Measurements from ENCODE around the gene GPR137B.
"Not testable (repeated sequence)": the region's sequence is repeated elsewhere in the genome, so short reads cannot be mapped to it uniquely, and the experiment has no call there.

GPR137B gene

DNA sequence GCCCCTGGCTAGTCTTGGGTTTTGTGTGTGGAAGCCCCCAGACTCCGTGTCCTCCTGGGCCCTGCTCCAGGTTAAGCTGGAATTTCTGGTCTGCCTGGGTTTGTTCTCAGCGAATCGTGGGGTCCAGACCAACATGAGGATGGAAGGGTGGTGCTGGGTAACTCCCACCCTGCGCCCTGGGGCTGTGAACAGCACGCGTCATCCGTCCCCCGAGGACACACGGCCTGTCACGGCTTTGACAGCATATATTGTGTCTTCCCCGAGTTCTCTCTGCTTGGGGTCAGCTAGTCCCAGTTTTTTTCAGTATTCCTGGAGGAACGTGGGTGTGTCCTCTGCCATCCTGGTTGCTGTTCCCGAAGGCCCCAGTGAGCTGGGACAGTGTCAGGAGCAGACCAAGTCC lies 11.8 kb downstream of the GPR137B start:
- Histone ChIP-seq H3K27ac (no peak overlapping the region), H3K9ac (peak overlapping the region in 2 of 11 experiments; percentile 24 to 28; a peak in 2 of 22 replicates), H4K20me1 (peaks cover 77 to 100% (median 96%) of the 10 kb centered on the region in 11 experiments), H3K9me3 (replicated peaks in 1 of 11) (no peaks in the 10 kb centered on the region), H3K36me3 (peaks cover 0 to 42% (median 0%) of the 10 kb centered on the region in 11 experiments; a peak in 5 of 22 replicates), H3K4me2 (peak overlapping the region in 8 of 11 experiments; percentile 5 to 97 (median 88); a peak in 10 of 22 replicates), H3K4me1 (peaks cover 64 to 86% (median 69%) of the 10 kb centered on the region in 10 experiments), H3K27me3 (peaks cover 0 to 24% (median 6%) of the 10 kb centered on the region in 11 experiments; a peak in 9 of 22 replicates), H3K4me3 (no peak overlapping the region)
- TF ChIP-seq Cebpa-rat (IDR thresholded peaks at IDR 0.05), result no peak

DNA sequence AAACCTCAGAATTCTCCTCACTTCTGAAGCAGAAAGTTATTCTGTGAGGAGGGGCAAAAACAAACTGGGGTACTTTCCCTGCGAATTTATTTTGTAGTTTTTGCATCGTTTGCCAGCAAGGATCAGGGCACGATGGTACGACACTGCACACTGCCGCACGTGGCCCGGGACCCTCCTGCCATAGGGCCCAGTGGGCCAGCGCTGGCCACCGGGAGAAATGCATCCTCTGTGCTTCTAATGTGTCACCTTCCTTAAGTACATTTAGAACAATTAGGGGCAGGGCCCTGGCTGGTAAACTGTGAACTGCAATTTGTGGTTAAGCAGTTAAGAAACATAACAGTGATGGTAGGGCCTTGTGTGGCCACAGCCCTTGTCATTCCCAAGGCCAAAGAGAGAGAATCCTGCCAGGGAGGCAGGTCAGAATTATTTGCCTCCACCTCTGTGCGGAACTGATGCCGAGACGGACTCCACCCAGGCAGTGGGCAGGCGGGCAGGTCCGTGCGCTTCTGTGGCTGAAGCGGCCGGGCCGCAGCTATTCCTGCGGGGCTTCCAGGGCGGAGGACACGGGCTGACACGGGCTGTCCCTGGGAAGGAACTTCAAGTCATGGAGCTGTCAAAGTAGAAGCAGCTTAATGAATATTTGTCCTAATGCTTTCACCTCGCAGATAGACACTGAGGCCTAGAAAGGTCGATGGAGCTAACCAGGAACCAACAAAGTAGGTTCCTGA lies 12.5 kb downstream of the GPR137B start:
- peaks cover 0 to 26% (median 6%) of the 10 kb centered on the region in 11 experiments; a peak in 9 of 22 replicates for H3K27me3 ChIP-seq
- no peak overlapping the region for H3K4me3 ChIP-seq
- no peaks in the 10 kb centered on the region for H3K9me3 ChIP-seq (replicated peaks in 1 of 11)
- peak overlapping the region in 2 of 11 experiments; percentile 23 to 28; a peak in 2 of 22 replicates for H3K9ac ChIP-seq
- H4K20me1 ChIP-seq, result peaks cover 72 to 100% (median 96%) of the 10 kb centered on the region in 11 experiments
- TF ChIP-seq Cebpa-rat (IDR thresholded peaks at IDR 0.05), result no peak
- H3K4me1 ChIP-seq, result peaks cover 64 to 86% (median 71%) of the 10 kb centered on the region in 10 experiments
- peak overlapping the region; percentile 81 to 97 (median 88) for H3K4me2 ChIP-seq
- no peak overlapping the region for H3K27ac ChIP-seq
- peaks cover 0 to 37% (median 0%) of the 10 kb centered on the region in 11 experiments; a peak in 4 of 22 replicates for H3K36me3 ChIP-seq

DNA sequence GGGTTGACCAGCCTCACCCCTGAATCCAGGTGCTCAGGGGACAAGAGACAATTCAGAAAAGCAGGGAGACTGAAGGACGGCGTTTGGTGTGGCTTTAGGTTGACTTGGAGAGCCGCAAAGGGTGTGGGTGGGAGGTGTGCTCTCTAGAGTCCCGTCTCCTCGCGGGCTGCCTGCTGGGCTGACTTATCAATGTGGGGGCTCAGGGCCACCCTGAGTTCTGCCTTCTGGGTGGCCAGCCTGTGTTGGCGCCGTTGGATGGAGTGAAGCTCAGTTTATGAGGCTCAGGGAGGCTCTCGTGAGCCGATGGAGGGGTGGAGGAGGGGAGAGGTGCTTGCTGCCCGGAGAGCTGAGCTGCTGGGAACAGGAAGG lies 13.0 kb downstream of the GPR137B start:
- Histone ChIP-seq H3K4me1 (peaks cover 64 to 86% (median 71%) of the 10 kb centered on the region in 10 experiments), H3K4me3 (no peak overlapping the region), H3K9ac (no peak overlapping the region), H3K4me2 (peak overlapping the region; percentile 81 to 97 (median 88)), H3K27me3 (peaks cover 0 to 26% (median 6%) of the 10 kb centered on the region in 11 experiments; a peak in 9 of 22 replicates), H4K20me1 (peaks cover 67 to 100% (median 94%) of the 10 kb centered on the region in 11 experiments), H3K9me3 (replicated peaks in 1 of 11) (no peaks in the 10 kb centered on the region; a peak in 1 of 22 replicates), H3K27ac (no peak overlapping the region; a peak in 2 of 22 replicates), H3K36me3 (peaks cover 0 to 36% (median 0%) of the 10 kb centered on the region in 11 experiments; a peak in 4 of 22 replicates)
- TF ChIP-seq Cebpa-rat (IDR thresholded peaks at IDR 0.05), result no peak

DNA sequence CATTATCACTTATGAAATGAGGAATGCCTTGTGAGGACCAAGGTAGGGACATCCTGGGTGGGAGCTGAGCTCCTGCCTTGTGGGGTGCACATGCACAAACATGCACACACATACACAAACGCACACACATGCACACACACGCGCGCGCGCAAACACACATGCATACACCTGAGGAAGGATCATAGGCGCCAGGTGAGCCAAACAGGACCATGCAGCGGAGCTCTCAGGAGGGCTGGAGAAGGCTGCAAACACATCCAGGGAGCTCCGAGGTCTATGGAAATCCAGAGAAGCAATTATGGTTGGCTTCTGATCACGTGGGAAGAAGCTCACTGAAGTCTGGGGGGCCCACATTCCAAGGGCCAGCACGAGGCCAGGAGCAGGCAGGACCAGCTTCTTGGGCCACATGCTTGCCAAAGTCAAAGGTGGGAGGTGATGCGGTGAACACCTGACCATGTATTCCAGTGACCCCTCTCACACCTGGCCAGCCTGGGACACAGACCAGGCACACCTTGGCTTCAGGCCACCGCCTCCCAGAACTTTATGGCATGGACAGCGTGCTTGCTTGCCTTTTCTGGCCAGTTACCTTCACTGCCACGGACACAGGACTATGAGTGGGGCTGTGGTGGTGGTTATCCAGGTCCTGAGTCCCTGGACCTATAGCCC lies 13.6 kb downstream of the GPR137B start:
- Histone ChIP-seq H3K9me3 (replicated peaks in 1 of 11) (peaks cover 1 to 5% (median 2%) of the 10 kb centered on the region in 11 experiments), H3K36me3 (peaks cover 0 to 33% (median under 1%) of the 10 kb centered on the region in 11 experiments; a peak in 8 of 22 replicates), H3K4me1 (peaks cover 64 to 86% (median 71%) of the 10 kb centered on the region in 10 experiments), H3K27me3 (peaks cover 0 to 27% (median 6%) of the 10 kb centered on the region in 11 experiments; a peak in 9 of 22 replicates), H3K4me2 (peak overlapping the region; percentile 81 to 97 (median 88)), H3K9ac (peak overlapping the region in 5 of 11 experiments; percentile 3 to 46 (median 9); a peak in 3 of 22 replicates), H3K27ac (peak overlapping the region in 7 of 11 experiments; percentile 23 to 73 (median 46); a peak in 12 of 22 replicates), H4K20me1 (peaks cover 61 to 100% (median 94%) of the 10 kb centered on the region in 11 experiments), H3K4me3 (peak overlapping the region in 3 of 10 experiments; percentile 2 to 21 (median 8); a peak in 1 of 20 replicates)
- TF ChIP-seq Cebpa-rat (IDR thresholded peaks at IDR 0.05), result no peak

DNA sequence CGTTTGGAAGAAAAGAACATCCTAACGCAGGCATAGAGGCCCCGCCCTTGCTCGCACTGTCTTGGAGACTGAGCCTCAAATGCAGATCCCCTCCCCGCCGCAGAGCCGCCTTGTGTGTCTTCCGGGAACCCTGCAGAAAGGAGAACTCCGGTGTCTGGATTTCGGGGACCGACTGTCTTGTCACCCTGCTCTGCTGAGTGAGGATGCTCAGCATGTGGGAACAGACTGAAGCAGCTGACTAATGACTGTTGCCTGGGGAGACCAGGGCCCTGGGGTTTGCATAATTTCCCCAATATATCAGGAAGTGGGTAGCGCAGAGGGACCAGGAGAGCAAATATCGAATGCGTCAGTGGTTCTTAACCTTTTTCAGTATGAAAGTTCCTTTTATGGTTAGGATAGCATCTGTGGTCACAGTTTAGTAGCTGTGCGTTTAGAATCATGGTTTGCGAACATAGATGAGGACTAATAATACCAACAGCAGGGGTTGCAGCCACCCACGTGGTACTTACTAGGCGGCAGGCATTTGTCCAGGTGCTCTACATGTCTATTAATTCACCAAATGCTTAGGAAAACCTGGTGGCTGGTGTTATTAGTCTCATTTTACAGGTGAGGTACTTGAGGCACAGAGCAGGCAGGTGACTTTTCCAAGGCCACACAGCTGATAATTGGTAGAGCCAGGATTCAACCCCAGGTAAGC lies 14.3 kb downstream of the GPR137B start:
- H3K36me3 ChIP-seq, result peaks cover 0 to 33% (median 7%) of the 10 kb centered on the region in 11 experiments; a peak in 11 of 22 replicates
- TF ChIP-seq Cebpa-rat (IDR thresholded peaks at IDR 0.05), result peak in 8 of 11 experiments; percentile 34 to 85 (median 52); a peak in 10 of 22 replicates
- peak overlapping the region in 3 of 10 experiments; percentile 2 to 21 (median 8); a peak in 1 of 20 replicates for H3K4me3 ChIP-seq
- peak overlapping the region in 4 of 11 experiments; percentile 9 to 56 (median 17); a peak in 3 of 22 replicates for H3K9ac ChIP-seq
- peaks cover 8 to 12% (median 9%) of the 10 kb centered on the region in 11 experiments for H3K9me3 ChIP-seq (replicated peaks in 1 of 11)
- H3K27ac ChIP-seq, result peak overlapping the region in 10 of 11 experiments; percentile 17 to 73 (median 50); a peak in 17 of 22 replicates
- peaks cover 0 to 33% (median 6%) of the 10 kb centered on the region in 11 experiments; a peak in 9 of 22 replicates for H3K27me3 ChIP-seq
- peak overlapping the region; percentile 81 to 97 (median 88) for H3K4me2 ChIP-seq
- H4K20me1 ChIP-seq, result peaks cover 54 to 96% (median 90%) of the 10 kb centered on the region in 11 experiments
- H3K4me1 ChIP-seq, result peaks cover 65 to 82% (median 72%) of the 10 kb centered on the region in 10 experiments

DNA sequence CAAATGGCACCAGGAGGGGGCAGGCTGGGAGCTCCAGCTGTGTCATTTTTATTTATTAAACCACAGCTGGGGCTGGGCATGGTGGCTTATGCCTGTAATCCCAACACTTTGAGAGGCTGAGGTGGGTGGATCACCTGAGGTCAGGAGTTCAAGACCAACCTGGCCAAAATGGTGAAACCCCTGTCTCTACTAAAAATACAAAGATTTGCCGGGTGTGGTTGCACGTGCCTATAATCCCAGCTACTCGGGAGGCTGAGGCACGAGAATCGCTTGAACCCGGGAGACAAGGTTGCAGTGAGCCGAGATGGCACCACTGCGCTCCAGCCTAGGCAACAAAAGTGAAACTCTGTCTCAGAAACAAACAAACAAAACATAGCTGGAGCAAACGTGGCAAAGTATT lies 15.7 kb downstream of the GPR137B start:
- Histone ChIP-seq H3K4me2 (peak overlapping the region; percentile 2 to 97 (median 88); a peak in 17 of 22 replicates), H4K20me1 (peaks cover 40 to 82% (median 77%) of the 10 kb centered on the region in 11 experiments), H3K9me3 (replicated peaks in 1 of 11) (peaks cover 22 to 26% (median 23%) of the 10 kb centered on the region in 11 experiments), H3K36me3 (peaks cover 0 to 40% (median 17%) of the 10 kb centered on the region in 11 experiments; a peak in 12 of 22 replicates), H3K4me1 (peaks cover 69 to 89% (median 77%) of the 10 kb centered on the region in 10 experiments), H3K27me3 (peaks cover 0 to 33% (median 6%) of the 10 kb centered on the region in 11 experiments; a peak in 9 of 22 replicates)
- not testable (repeated sequence) for H3K4me3 ChIP-seq, H3K27ac ChIP-seq, H3K9ac ChIP-seq

DNA sequence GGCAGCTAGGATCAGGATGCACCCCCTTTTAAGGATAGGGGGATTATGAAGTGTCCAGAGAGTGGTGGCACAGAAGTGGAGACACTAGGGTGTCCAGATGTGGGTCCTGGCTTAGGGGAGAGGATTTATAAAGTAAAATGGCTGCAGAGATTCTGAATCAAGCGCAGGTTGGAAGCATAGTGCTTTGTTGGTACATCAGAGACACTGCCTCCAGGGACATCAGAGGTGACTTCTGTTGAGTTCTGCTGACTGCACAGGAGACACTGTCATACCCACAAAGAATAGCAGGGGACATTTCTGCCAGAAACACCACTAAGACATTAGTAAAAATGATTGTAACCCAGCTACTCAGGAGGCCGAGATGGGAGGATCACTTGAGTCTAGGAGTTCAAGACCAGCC lies 16.4 kb downstream of the GPR137B start:
- H3K27me3 ChIP-seq, result peaks cover 0 to 33% (median 6%) of the 10 kb centered on the region in 11 experiments; a peak in 9 of 22 replicates
- H3K9me3 ChIP-seq (replicated peaks in 1 of 11), result peaks cover 27 to 33% (median 29%) of the 10 kb centered on the region in 11 experiments
- peak overlapping the region; percentile 76 to 97 (median 88) for H3K4me2 ChIP-seq
- H3K36me3 ChIP-seq, result peaks cover 1 to 38% (median 18%) of the 10 kb centered on the region in 11 experiments; a peak in 13 of 22 replicates
- no peak overlapping the region for H3K9ac ChIP-seq
- H3K27ac ChIP-seq, result peak overlapping the region in 3 of 11 experiments; percentile 61 to 83 (median 82); a peak in 3 of 22 replicates
- H3K4me1 ChIP-seq, result peaks cover 72 to 90% (median 81%) of the 10 kb centered on the region in 10 experiments
- H4K20me1 ChIP-seq, result peaks cover 33 to 76% (median 70%) of the 10 kb centered on the region in 11 experiments
- no peak overlapping the region for H3K4me3 ChIP-seq
- no peak for TF ChIP-seq Cebpa-rat (IDR thresholded peaks at IDR 0.05)

All from BLaER1 treated with 17β-estradiol and CSF1 and Interleukin-3, amounts not matched to agents 10 nM and 100 nM (cell line).